GM12878 (cell line): ENCODE results near the gene RPL10. TPM values are rescaled to one million over a fixed set of nuclear protein-coding genes. Genes with fewer than 3 reads are reported as not detected.

Source experiments
- ATF3 ChIP-seq: IDR thresholded peaks from 2 replicates; pipeline ENCODE4 v1.6.1; 2011; ENCODE audit warnings: low read depth, mild to moderate bottlenecking, low read length, moderate library complexity, borderline replicate concordance; ENCODE audit errors: extremely low read depth
- CTCF ChIP-seq, 3 experiments: IDR thresholded peaks in 2 of 3; conservative IDR thresholded peaks in 1 of 3; 2 replicates each; pipeline ENCODE4 v1.5.1; 2011; ENCODE audit warnings: low read depth in 3 of 3, low read length in 3 of 3, mild to moderate bottlenecking in 3 of 3, control low read depth in 2 of 3, moderate library complexity in 2 of 3, inconsistent platforms in 1 of 3, mixed read lengths in 1 of 3; ENCODE audit not compliant: control insufficient read depth in 2 of 3, insufficient read depth in 1 of 3; ENCODE audit errors: extremely low read depth in 1 of 3
- FOXK2 ChIP-seq: fragments of 450-650 bp; IDR thresholded peaks from 2 replicates; pipeline ENCODE4 v1.6.1; 2017; ENCODE audit warnings: mild to moderate bottlenecking, moderate library complexity
- FOXM1 ChIP-seq: IDR thresholded peaks from 2 replicates; pipeline ENCODE4 v1.6.1; 2012; ENCODE audit warnings: low read depth, mild to moderate bottlenecking, inconsistent platforms, low read length, moderate library complexity
- KAT2A ChIP-seq: conservative IDR thresholded peaks from 2 replicates; pipeline ENCODE4 v1.6.1; 2011; ENCODE audit warnings: low read depth, low read length; ENCODE audit not compliant: control insufficient read depth
- RAD21 ChIP-seq: IDR thresholded peaks from 2 replicates; pipeline ENCODE4 v1.6.1; 2011; ENCODE audit warnings: mild to moderate bottlenecking, low read depth, low read length, moderate library complexity; ENCODE audit not compliant: insufficient read depth
- REST ChIP-seq: IDR thresholded peaks from 2 replicates; pipeline ENCODE4 v1.6.1; 2012; ENCODE audit warnings: mild to moderate bottlenecking, low read depth, low read length
- SREBF1 ChIP-seq: IDR thresholded peaks from 2 replicates; pipeline ENCODE4 v1.6.1; 2012; ENCODE audit warnings: mild to moderate bottlenecking, low read length
- USF1 ChIP-seq: IDR thresholded peaks from 2 replicates; pipeline ENCODE4 v1.6.1; 2011; ENCODE audit warnings: borderline replicate concordance, low read depth, mild to moderate bottlenecking, moderate library complexity, mixed read lengths, low read length; ENCODE audit not compliant: insufficient read depth; ENCODE audit errors: extremely low read length
- ZBTB40 ChIP-seq: fragments of 450-650 bp; IDR thresholded peaks from 2 replicates; pipeline ENCODE4 v1.6.1; 2016; ENCODE audit warnings: mild to moderate bottlenecking, moderate library complexity, borderline replicate concordance
- ZNF687 ChIP-seq: fragments of 450-650 bp; IDR thresholded peaks from 2 replicates; pipeline ENCODE4 v1.6.1; 2017; ENCODE audit warnings: mild to moderate bottlenecking, moderate library complexity
- polyA plus RNA-seq, 11 experiments: library from polyadenylated mRNA; depleted of rRNA in 4 of 11; unstranded in 6 of 11; stranded (reverse) in 5 of 11; fragments of >200 nt; fragmentation: Nextera tagmentation in 4 of 11; fragmentation: Illumina TruSeq in 1 of 11; extraction: Ambion mirVana in 4 of 11; extraction: Trizol in 1 of 11; gene quantifications; 1 replicate in 1 of 11; 2 replicates in 10 of 11; pipeline versions ENCODE4 v1.2.1 to v1.2.3, GENCODE V29; 2011 to 2016; ENCODE audit warnings: inconsistent platforms in 2 of 11, missing spikeins in 2 of 11, low read depth in 1 of 11
- total RNA-seq, 4 experiments: library from RNA; depleted of rRNA in 3 of 4; stranded (reverse); fragments of >200 nt in 3 of 4; fragmentation: Illumina TruSeq in 1 of 4; extraction: Trizol in 1 of 4; gene quantifications; 2 replicates each; pipeline versions ENCODE4 v1.2.1 to v1.2.3, GENCODE V29; 2013 to 2021

RPL10 gene
- total and polyA plus RNA-seq, 10 of the 15 experiments (the other 5 are each of a cell fraction or from before 2014, with no cell fraction given) = 1,938 to 7,222 (median 4,494) TPM

GRCh38 chrX:154374313-154375155 lies 23.6 kb upstream of the RPL10 start, which contains the start of gene FLNA (continued):
- TF ChIP-seq CTCF (IDR thresholded peaks at IDR 0.05 in 2 of 3, conservative IDR thresholded peaks at IDR 0.05 in 1 of 3; ENCODE audit: control insufficient read depth in 2 of 3, extremely low read depth in 1 of 3, insufficient read depth in 1 of 3, low read depth in 3 of 3, low read length in 3 of 3) = peak; percentile 9 to 37 (median 16); a peak in 3 of 6 replicates
- no peak for TF ChIP-seq USF1
- TF ChIP-seq RAD21 = no peak
- TF ChIP-seq ATF3 = no peak
- TF ChIP-seq FOXK2 = no peak
- no peak for TF ChIP-seq FOXM1
- no peak for TF ChIP-seq REST
- TF ChIP-seq ZNF687 = peak; percentile 36; the same call in 1 of the 2 replicates
- no peak for TF ChIP-seq ZBTB40
- TF ChIP-seq SREBF1 = no peak
- TF ChIP-seq KAT2A = no peak
